Right lobe of liver (tissue), 6 donors: Measurements from ENCODE around the gene CDR2. TPM values are rescaled to one million over a fixed set of nuclear protein-coding genes. Genes with fewer than 3 reads are reported as not detected.
A peak's percentile ranks its signal among the peaks of the same experiment; 100 is the strongest.

Experiments
- ATAC-seq, 4 donors: fragments of 200-7000 bp; cut with Tn5 transposase; one replicate each; pipeline ENCODE4 v1.9.1; 2020; ENCODE audit warnings: mild to moderate bottlenecking in 4 of 4, moderate library complexity in 4 of 4
- DNase-seq, 3 donors: peaks; one replicate each; pipeline ENCODE4 v3.0.0-alpha.2; 2020
- H3K27ac ChIP-seq, 3 donors: fragments of 200-600 bp; one replicate each; pipeline ENCODE4 v1.8.0; 2022
- H3K27me3 ChIP-seq, 2 donors: fragments of 200-600 bp; one replicate each; pipeline ENCODE4 v1.8.0; 2022
- H3K36me3 ChIP-seq, 4 donors: fragments of 200-600 bp; sonication (generic) in 1 of 4; one replicate each; pipeline versions ENCODE4 v1.5.1 to v1.8.0; 2017 to 2022; ENCODE audit warnings: control low read depth in 1 of 4
- H3K4me1 ChIP-seq, 4 donors: fragments of 200-600 bp; sonication (generic) in 1 of 4; one replicate each; pipeline versions ENCODE4 v1.5.1 to v1.8.0; 2017 to 2022; ENCODE audit warnings: control low read depth in 1 of 4
- H3K4me3 ChIP-seq, 3 donors: fragments of 200-600 bp; one replicate each; pipeline ENCODE4 v1.8.0; 2022
- H3K9me3 ChIP-seq, 4 donors: fragments of 200-600 bp; sonication (generic) in 1 of 4; one replicate each; pipeline versions ENCODE4 v1.5.1 to v1.8.0; 2017 to 2022; ENCODE audit warnings: control low read depth in 1 of 4
- POLR2A ChIP-seq: fragments of 450-650 bp; IDR thresholded peaks from one replicate; pipeline ENCODE4 v1.6.1; 2017; ENCODE audit warnings: antibody characterized with exemption, mild to moderate bottlenecking
- WGBS: methylation state at CpG from one replicate; pipeline ENCODE4 v1.1.6; 2018; ENCODE audit warnings: low coverage, low lambda C conversion rate; ENCODE audit not compliant: insufficient coverage; ENCODE audit errors: missing lambda C conversion rate; 5-methylcytosine and 5-hydroxymethylcytosine counted together
- intact Hi-C, 2 donors: fragments of 100-400 bp; cut with DNase I; formaldehyde crosslinking; loops; one replicate each; pipeline versions ENCODE4 v1.11.2 to v1.14.1; 2022
- total RNA-seq, 6 experiments: library from RNA; depleted of rRNA in 2 of 6; stranded (reverse); fragments of >200 nt in 2 of 6; fragmentation: NEBNext Ultra II Directional in 3 of 6; extraction: Animal tissue kit (Norgen Biotek cat#: 25700) in 3 of 6; gene quantifications; one replicate each; pipeline versions ENCODE4 v1.1.0 to v1.2.4, GENCODE V29; 2016 to 2023
- TF ChIP-seq, protein P1 (sequence below), 4 donors: fragments of 200-600 bp in 3 of 4; fragments of 450-650 bp in 1 of 4; IDR thresholded peaks; one replicate each; pipeline versions ENCODE4 v1.5.1 to v1.8.0; 2016 to 2022; ENCODE audit warnings: antibody characterized with exemption in 4 of 4, mild to moderate bottlenecking in 2 of 4
- donor health status: DM: no; HTN: yes; CAD: no.
- donor health status: DM: no; HTN: no; CAD: no.
- donor health status: DM: no; HTN: no; CAD: no.
- donor health status: DM: no; HTN: yes; CAD: no.
- donor health status: DM: no; HTN: yes; CAD: no.

Gene CDR2
- total RNA-seq, 6 experiments from 2014 or later: 8.2 to 16.8 (median 14.2) TPM

DNA sequence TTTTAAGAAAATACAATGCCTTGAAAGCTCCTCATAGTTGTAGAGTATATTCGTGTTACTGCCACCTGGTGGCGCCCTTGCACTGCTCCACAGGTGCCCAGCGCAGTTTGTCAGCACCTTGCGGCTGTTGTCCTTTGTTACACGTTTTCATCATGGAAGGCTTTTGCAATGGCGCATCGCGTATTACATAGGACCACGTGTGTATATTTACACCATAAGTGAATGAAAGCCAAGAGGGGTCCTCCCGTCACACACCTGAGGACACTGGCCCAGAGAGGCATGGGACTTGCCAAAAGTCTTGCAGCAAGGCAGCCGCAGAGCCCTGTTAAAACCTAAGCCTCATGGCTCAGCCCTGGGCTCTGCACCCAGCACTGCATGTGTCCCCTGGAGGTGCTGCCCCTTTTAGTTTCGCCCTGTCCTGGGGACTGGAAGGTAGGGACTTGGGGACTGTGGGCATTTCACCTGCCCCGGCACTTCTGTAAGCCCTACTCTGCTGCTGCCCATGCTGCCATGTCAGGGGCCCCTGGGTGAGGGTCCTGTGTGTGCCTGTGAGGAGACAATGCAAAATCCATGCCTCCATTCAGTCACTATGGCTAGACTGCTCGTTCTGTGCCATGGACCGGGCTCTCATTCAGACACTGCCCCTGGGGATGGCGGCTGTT lies 52.9 kb downstream of the CDR2 start:
- DNase-seq: peak in 2 of 3 donors; percentile 61 to 72
- no peak for TF ChIP-seq POLR2A
- TF ChIP-seq, protein P1, sequence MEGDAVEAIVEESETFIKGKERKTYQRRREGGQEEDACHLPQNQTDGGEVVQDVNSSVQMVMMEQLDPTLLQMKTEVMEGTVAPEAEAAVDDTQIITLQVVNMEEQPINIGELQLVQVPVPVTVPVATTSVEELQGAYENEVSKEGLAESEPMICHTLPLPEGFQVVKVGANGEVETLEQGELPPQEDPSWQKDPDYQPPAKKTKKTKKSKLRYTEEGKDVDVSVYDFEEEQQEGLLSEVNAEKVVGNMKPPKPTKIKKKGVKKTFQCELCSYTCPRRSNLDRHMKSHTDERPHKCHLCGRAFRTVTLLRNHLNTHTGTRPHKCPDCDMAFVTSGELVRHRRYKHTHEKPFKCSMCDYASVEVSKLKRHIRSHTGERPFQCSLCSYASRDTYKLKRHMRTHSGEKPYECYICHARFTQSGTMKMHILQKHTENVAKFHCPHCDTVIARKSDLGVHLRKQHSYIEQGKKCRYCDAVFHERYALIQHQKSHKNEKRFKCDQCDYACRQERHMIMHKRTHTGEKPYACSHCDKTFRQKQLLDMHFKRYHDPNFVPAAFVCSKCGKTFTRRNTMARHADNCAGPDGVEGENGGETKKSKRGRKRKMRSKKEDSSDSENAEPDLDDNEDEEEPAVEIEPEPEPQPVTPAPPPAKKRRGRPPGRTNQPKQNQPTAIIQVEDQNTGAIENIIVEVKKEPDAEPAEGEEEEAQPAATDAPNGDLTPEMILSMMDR (IDR thresholded peaks at IDR 0.05): peak; percentile 90 to 93 (median 90)
- H3K36me3 ChIP-seq: peaks cover 0 to 57% (median 17%) of the 10 kb centered on the region in 4 donors

DNA sequence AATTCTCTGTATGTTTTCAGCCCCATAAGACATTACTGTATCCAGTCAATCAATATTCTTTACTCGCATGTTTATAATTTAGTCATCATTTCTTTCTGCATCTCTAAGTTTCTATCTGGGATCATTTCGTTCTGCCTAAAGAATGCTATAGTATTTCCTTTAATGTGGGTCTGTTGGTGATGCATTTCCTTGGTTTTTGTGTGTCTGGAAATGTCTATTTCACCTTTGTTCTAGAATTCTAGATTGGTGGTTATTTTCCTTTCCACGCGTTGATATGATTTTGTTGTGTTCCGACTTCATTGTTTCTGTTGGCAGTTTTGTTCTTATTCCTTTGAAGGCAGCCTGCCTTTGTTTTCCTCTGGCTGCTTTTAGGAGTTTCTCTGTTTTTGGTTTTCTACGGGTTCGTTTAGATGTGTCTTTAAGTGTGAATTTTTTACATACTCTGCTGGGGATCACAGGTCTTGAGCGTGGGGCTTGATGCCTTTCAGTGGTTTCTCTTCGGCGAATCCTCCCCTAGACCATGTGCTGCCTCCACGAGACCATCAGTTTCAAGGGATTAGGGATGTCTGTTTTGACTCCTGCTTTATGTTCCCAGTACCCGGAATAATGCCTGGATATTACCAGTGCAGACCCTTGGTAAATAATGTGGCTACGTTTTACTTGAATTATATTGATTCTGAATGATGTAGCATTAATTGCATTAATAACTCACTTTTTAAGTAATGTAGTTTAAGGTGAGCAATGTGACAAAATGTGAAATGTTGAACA lies 53.7 kb downstream of the CDR2 start:
- H3K9me3 ChIP-seq: no peaks in the 10 kb centered on the region
- no peak for ATAC-seq
- no peaks in the 10 kb centered on the region for H3K27me3 ChIP-seq
- no peaks in the 10 kb centered on the region for H3K4me1 ChIP-seq
- H3K36me3 ChIP-seq: peaks cover 0 to 60% (median 12%) of the 10 kb centered on the region in 4 donors
- no peak overlapping the region for H3K27ac ChIP-seq
- 68% methylated on average over 12 of the region's 13 CpGs for WGBS
- DNase-seq: peak in 1 of 3 donors; percentile 2
- no peak for TF ChIP-seq POLR2A
- TF ChIP-seq, protein P1 (IDR thresholded peaks at IDR 0.05): no peak
- intact Hi-C loops: no loop called here
- H3K4me3 ChIP-seq: no peak overlapping the region

More for the DNA sequence above, 52.9 kb downstream of the CDR2 start:
- H3K4me3 ChIP-seq: no peak overlapping the region
- H3K27ac ChIP-seq: no peak overlapping the region
- intact Hi-C loops: no loop called here
- H3K27me3 ChIP-seq: no peaks in the 10 kb centered on the region
- H3K9me3 ChIP-seq: no peaks in the 10 kb centered on the region
- ATAC-seq: peak; percentile 67 to 86 (median 78)
- no peaks in the 10 kb centered on the region for H3K4me1 ChIP-seq
- 19% methylated on average over 11 of the region's 16 CpGs for WGBS

DNA sequence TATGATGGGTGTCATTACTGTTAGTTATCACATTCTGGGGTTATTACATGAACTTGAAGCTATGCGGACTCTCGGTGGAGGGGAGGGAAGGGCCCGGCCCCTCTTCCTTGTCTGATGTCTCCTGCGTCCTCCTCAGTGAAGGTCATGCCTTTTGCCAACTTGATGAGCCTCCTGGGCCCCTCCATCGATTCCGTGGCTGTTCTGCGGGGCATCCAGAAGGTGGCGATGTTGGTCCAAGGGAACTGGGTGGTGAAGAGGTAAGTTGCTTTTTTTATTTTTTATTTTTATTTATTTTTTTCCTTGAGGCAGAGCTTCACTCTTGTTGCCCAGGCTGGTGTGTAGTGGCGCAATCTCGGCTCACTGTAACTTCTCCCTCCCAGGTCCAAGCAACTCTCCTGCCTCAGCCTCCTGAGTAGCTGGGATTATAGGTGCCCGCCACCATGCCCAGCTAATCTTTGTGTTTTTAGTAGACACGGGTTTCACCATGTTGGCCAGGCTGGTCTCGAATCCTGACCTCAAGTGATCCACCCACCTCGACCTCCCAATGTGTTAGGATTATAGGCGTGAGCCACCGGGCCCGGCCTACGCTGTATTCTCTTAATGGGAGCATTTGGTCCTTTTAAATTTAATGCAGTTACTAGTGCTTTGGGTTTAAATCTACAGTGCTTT lies 55.6 kb downstream of the CDR2 start:
- no peak for TF ChIP-seq POLR2A
- TF ChIP-seq, protein P1 (IDR thresholded peaks at IDR 0.05): peak; percentile 39 to 64 (median 60)
- no peak overlapping the region for H3K4me3 ChIP-seq
- H3K27ac ChIP-seq: no peak overlapping the region
- ATAC-seq: peak; percentile 32 to 53 (median 47)
- H3K4me1 ChIP-seq: no peaks in the 10 kb centered on the region
- H3K27me3 ChIP-seq: no peaks in the 10 kb centered on the region
- 59% methylated on average over 13 of the region's 18 CpGs for WGBS
- intact Hi-C loops: loop anchor here in 1 of 2 donors (10.0 kb wide), 1 partner anchor 346 kb away; no protein-coding TSS in a partner anchor
- H3K9me3 ChIP-seq: no peaks in the 10 kb centered on the region
- H3K36me3 ChIP-seq: peaks cover 0 to 61% (median 11%) of the 10 kb centered on the region in 4 donors
- DNase-seq: peak in 2 of 3 donors; percentile 43 to 51

DNA sequence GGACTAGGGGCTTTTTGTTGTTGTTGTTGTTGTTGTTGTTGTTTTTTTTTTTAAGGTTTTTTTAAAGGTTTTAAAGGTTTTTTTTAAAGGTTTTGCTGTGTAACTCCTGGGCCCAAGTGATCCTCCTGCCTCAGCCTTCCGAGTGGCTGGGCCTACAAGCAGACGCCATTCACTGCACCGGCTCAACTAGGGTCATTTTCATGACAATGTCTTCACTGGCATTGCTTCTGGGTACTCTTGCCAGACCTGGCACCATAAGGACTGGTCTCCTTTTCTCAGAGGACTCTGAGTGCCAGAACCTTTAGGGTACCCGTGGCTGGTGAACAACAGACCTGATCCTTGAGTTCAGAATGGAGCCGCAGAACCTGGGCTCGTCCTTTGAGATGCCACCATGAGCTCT lies 56.8 kb downstream of the CDR2 start:
- Histone ChIP-seq H3K36me3 (peaks cover 0 to 67% (median 11%) of the 10 kb centered on the region in 4 donors), H3K4me3 (no peak overlapping the region), H3K27me3 (no peaks in the 10 kb centered on the region), H3K9me3 (no peaks in the 10 kb centered on the region), H3K4me1 (no peaks in the 10 kb centered on the region), H3K27ac (no peak overlapping the region)
- WGBS: 91% methylated on average over 3 of the region's 6 CpGs
- no peak for TF ChIP-seq POLR2A
- TF ChIP-seq, protein P1 (IDR thresholded peaks at IDR 0.05): no peak
- DNase-seq: peak in 1 of 3 donors; percentile 28
- intact Hi-C loops: loop anchor here in 1 of 2 donors (10.0 kb wide), 1 partner anchor 347 kb away; no protein-coding TSS in a partner anchor
- no peak for ATAC-seq
